Stomach (tissue), 9 donors: Measurements from ENCODE around the gene OCIAD1. TPM values are rescaled to one million over a fixed set of nuclear protein-coding genes. Genes with fewer than 3 reads are reported as not detected.

Source experiments
- DNase-seq, 2 donors: peaks; one replicate each; pipeline versions ENCODE4 v3.0.0 to v3.0.0-alpha.2; 2013 to 2019
- H3K27ac ChIP-seq, 5 donors: fragments of 200-600 bp in 4 of 5; sonication (generic) in 4 of 5; one replicate each; pipeline ENCODE4 v1.5.1; 2013 to 2019; ENCODE audit warnings: mild to moderate bottlenecking in 1 of 5, moderate library complexity in 1 of 5
- H3K27me3 ChIP-seq, 3 donors: fragments of 200-600 bp; sonication (generic); one replicate each; pipeline ENCODE4 v1.5.1; 2017 to 2019; ENCODE audit warnings: mixed run types in 1 of 3
- H3K36me3 ChIP-seq, 4 donors: fragments of 200-600 bp; sonication (generic); 1 replicate in 3 of 4; 2 replicates in 1 of 4; pipeline ENCODE4 v1.5.1; 2016 to 2019
- H3K4me1 ChIP-seq, 4 donors: fragments of 200-600 bp; sonication (generic); one replicate each; pipeline ENCODE4 v1.5.1; 2016 to 2019
- H3K4me3 ChIP-seq, 4 donors: fragments of 200-600 bp; sonication (generic) in 3 of 4; one replicate each; pipeline ENCODE4 v1.5.1; 2016 to 2019; ENCODE audit warnings: mild to moderate bottlenecking in 1 of 4
- H3K9me3 ChIP-seq, 4 donors: fragments of 200-600 bp; sonication (generic); one replicate each; pipeline ENCODE4 v1.5.1; 2016 to 2019
- CTCF ChIP-seq, 7 experiments: fragments of 450-650 bp in 4 of 7; fragments of 200-600 bp in 3 of 7; sonication (generic) in 3 of 7; IDR thresholded peaks; one replicate each; pipeline ENCODE4 v1.5.1; 2016 to 2019; ENCODE audit warnings: antibody characterized with exemption in 7 of 7, control low read depth in 2 of 7, mild to moderate bottlenecking in 1 of 7
- EP300 ChIP-seq: sonication (generic); formaldehyde crosslinking; IDR thresholded peaks from one replicate; pipeline ENCODE4 v1.6.1; 2017; ENCODE audit warnings: antibody characterized with exemption
- POLR2A ChIP-seq, 4 donors: fragments of 450-650 bp; IDR thresholded peaks; one replicate each; pipeline ENCODE4 v1.6.1; 2016; ENCODE audit warnings: antibody characterized with exemption in 4 of 4, control low read depth in 2 of 4, mild to moderate bottlenecking in 1 of 4, moderate library complexity in 1 of 4
- POLR2AphosphoS5 ChIP-seq, 3 donors: sonication (generic); formaldehyde crosslinking; IDR thresholded peaks; one replicate each; pipeline ENCODE4 v1.6.1; 2016; ENCODE audit warnings: antibody characterized with exemption in 3 of 3
- WGBS, 5 donors: extraction: QIAGEN DNeasy Blood & Tissue Kit in 3 of 5; methylation state at CpG; one replicate each; pipeline versions ENCODE4 v1.1.5 to v1.1.7; 2013 to 2018; 5-methylcytosine and 5-hydroxymethylcytosine counted together
- intact Hi-C: fragments of 100-400 bp; cut with DNase I; formaldehyde crosslinking; loops from one replicate; pipeline ENCODE4 v1.15.1; 2023; ENCODE audit warnings: low total_unique reads
- polyA plus RNA-seq, 3 donors: library from polyadenylated mRNA; stranded (reverse); fragments of 200-250 nt; gene quantifications; one replicate each; pipeline ENCODE4 v1.2.3, GENCODE V29; 2013
- total RNA-seq, 5 donors: library from RNA; depleted of rRNA; stranded (reverse); fragments of >200 nt; gene quantifications; one replicate each; pipeline versions ENCODE4 v1.1.0 to v1.2.3, GENCODE V29; 2014 to 2016
- donor health status: healthy with polysubstance abuse.
- donor health status: Bipolar disorder and iron deficiency.
- donor health status: healthy.

Gene OCIAD1
- total and polyA plus RNA-seq, 8 donors = 24.0 to 142 (median 85.5) TPM

- Histone ChIP-seq H3K9me3 (no peaks in the 10 kb centered on the region), H3K4me3 (no peak overlapping the region), H3K27me3 (no peaks in the 10 kb centered on the region), H3K36me3 (peaks cover 0 to 63% (median 47%) of the 10 kb centered on the region in 4 donors), H3K27ac (no peak overlapping the region), H3K4me1 (peaks cover 0 to 26% (median 20%) of the 10 kb centered on the region in 4 donors)
- TF ChIP-seq POLR2AphosphoS5 (IDR thresholded peaks at IDR 0.05) = no peak
- no peak for TF ChIP-seq EP300
- TF ChIP-seq POLR2A (IDR thresholded peaks at IDR 0.05) = no peak
- no peak for TF ChIP-seq CTCF (IDR thresholded peaks at IDR 0.05)
- intact Hi-C loops = no loop called here
- no peak for DNase-seq
- 94 to 96% (median 95%) methylated on average over 4 of the region's 4 CpGs for whole genome bisulfite sequencing, 5 donors
These were observed 70.3 kb downstream of the OCIAD1 start for GRCh38 chr4:48901196-48901595.

GRCh38 chr4:48902266-48902665, 71.4 kb downstream of the OCIAD1 start:
- H3K36me3 ChIP-seq = peaks cover 0 to 53% (median 37%) of the 10 kb centered on the region in 4 donors
- no peak overlapping the region for H3K4me3 ChIP-seq
- peaks cover 4 to 34% (median 28%) of the 10 kb centered on the region in 4 donors for H3K4me1 ChIP-seq
- intact Hi-C loops = no loop called here
- TF ChIP-seq POLR2AphosphoS5 (IDR thresholded peaks at IDR 0.05) = peak in 2 of 3 donors; percentile 9 to 44
- TF ChIP-seq POLR2A (IDR thresholded peaks at IDR 0.05) = no peak
- peak in 1 of 2 donors; percentile 50 for DNase-seq
- H3K27me3 ChIP-seq = no peaks in the 10 kb centered on the region
- H3K27ac ChIP-seq = peak overlapping the region in 2 of 5 donors; percentile 22 to 37
- H3K9me3 ChIP-seq = no peaks in the 10 kb centered on the region

- Histone ChIP-seq H3K27me3 (no peaks in the 10 kb centered on the region), H3K4me3 (no peak overlapping the region), H3K27ac (no peak overlapping the region), H3K36me3 (peaks cover 0 to 48% (median 27%) of the 10 kb centered on the region in 4 donors), H3K9me3 (no peaks in the 10 kb centered on the region), H3K4me1 (peaks cover 4 to 35% (median 30%) of the 10 kb centered on the region in 4 donors)
- TF ChIP-seq POLR2AphosphoS5 (IDR thresholded peaks at IDR 0.05) (no peak), POLR2A (IDR thresholded peaks at IDR 0.05) (no peak), CTCF (IDR thresholded peaks at IDR 0.05) (no peak), EP300 (no peak)
- no peak for DNase-seq
- intact Hi-C loops = no loop called here
- 95 to 99% (median 97%) methylated on average over 4 of the region's 4 CpGs for WGBS, 5 donors
These were observed 73.2 kb downstream of the OCIAD1 start for GRCh38 chr4:48904101-48904500.

- DNase-seq = no peak
- TF ChIP-seq POLR2A (IDR thresholded peaks at IDR 0.05) (no peak), CTCF (IDR thresholded peaks at IDR 0.05) (no peak), EP300 (no peak), POLR2AphosphoS5 (IDR thresholded peaks at IDR 0.05) (no peak)
- Histone ChIP-seq H3K27me3 (no peaks in the 10 kb centered on the region), H3K4me3 (no peak overlapping the region), H3K4me1 (peaks cover 4 to 36% (median 30%) of the 10 kb centered on the region in 4 donors), H3K9me3 (no peaks in the 10 kb centered on the region), H3K36me3 (peaks cover 0 to 42% (median 24%) of the 10 kb centered on the region in 4 donors), H3K27ac (peak overlapping the region in 1 of 5 donors; percentile 91)
- intact Hi-C loops = no loop called here
- 92 to 97% (median 95%) methylated on average over 3 of the region's 3 CpGs for WGBS, 5 donors
These were observed 73.8 kb downstream of the OCIAD1 start for GRCh38 chr4:48904541-48905142.
